Measurements from ENCODE around the gene HOTAIR.
A peak's percentile ranks its signal among the peaks of the same experiment; 100 is the strongest.

HOTAIR gene

DNA sequence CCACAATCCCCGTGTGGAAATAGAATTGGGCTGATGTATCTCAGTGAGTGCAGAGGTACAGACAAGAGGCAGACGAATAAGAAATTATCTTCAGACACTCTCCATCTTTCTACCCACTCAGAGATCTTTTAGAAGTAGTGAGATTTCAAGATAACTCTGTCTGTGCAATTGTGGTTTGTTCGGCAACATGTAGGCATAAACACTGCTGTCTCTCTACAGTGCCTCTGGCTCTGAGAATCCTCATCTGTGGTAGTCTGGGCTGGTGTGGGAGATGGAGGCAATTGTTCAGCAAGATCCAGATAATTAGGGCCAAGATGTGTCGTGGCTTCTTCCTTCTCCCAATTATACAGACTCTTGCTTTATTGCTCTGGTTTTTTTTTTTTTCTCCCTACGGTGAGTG, 33.0 kb downstream of the HOTAIR start:
- DNase-seq (ENCODE audit: low read depth), result no peak
- TF ChIP-seq, protein P1, sequence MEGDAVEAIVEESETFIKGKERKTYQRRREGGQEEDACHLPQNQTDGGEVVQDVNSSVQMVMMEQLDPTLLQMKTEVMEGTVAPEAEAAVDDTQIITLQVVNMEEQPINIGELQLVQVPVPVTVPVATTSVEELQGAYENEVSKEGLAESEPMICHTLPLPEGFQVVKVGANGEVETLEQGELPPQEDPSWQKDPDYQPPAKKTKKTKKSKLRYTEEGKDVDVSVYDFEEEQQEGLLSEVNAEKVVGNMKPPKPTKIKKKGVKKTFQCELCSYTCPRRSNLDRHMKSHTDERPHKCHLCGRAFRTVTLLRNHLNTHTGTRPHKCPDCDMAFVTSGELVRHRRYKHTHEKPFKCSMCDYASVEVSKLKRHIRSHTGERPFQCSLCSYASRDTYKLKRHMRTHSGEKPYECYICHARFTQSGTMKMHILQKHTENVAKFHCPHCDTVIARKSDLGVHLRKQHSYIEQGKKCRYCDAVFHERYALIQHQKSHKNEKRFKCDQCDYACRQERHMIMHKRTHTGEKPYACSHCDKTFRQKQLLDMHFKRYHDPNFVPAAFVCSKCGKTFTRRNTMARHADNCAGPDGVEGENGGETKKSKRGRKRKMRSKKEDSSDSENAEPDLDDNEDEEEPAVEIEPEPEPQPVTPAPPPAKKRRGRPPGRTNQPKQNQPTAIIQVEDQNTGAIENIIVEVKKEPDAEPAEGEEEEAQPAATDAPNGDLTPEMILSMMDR (conservative IDR thresholded peaks at IDR 0.05; ENCODE audit: low read depth, low read length), result no peak
- no peak overlapping the region for H3K4me3 ChIP-seq (ENCODE audit: low read depth, low read length)

DNA sequence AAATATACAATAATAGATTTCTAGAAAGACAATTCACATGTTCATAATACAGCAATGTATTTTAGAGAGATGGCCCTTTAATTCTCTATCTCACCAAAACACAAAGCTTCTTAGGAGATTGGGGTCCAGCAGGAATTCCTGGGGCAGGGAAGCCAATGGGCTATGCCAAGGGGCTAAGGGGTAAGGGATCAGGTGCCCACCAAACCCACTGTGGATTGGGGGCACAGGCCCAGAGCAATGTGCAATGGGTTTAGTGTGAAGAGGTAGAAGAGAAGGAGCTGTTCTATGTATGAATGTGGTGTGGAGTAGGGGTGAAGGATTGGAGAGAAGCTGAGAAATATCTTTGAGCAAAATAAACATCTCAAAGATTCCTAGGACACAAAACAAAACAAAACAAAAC, 33.6 kb downstream of the HOTAIR start:
- no peak for DNase-seq (ENCODE audit: low read depth)
- TF ChIP-seq, protein P1 (conservative IDR thresholded peaks at IDR 0.05; ENCODE audit: low read depth, low read length), result no peak
- no peak overlapping the region for H3K4me3 ChIP-seq (ENCODE audit: low read depth, low read length)

DNA sequence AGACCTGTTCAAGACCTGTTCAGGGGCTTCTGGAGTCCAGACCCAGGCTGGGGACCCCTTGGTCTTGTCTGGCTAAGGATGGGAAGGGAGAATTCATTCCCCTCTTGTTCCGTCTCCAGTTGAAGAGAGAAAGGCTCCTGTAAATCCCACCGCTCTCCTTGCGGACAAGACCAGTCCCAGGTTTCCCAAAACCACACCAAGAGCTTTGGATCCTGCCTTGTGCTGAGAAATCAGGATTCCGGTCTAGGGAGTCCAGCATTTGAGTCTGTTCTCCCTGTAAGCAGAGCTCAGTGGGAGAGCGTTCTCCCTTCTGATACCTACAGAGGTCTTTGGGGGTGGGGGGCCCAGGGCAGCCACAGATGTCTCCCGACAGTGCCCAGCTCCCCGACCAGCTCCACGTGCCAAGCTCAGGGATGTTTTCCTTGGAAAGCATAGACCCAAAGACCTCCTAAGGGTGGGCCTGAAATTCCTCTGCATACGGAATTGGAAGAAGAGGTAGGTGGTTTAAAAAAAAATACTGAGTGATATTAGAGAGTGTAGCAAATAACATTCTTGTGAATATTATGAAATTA, 34.2 kb downstream of the HOTAIR start:
- no peak overlapping the region for H3K4me3 ChIP-seq (ENCODE audit: low read depth, low read length)
- TF ChIP-seq, protein P1 (conservative IDR thresholded peaks at IDR 0.05; ENCODE audit: low read depth, low read length), result no peak
- DNase-seq (ENCODE audit: low read depth), result no peak

DNA sequence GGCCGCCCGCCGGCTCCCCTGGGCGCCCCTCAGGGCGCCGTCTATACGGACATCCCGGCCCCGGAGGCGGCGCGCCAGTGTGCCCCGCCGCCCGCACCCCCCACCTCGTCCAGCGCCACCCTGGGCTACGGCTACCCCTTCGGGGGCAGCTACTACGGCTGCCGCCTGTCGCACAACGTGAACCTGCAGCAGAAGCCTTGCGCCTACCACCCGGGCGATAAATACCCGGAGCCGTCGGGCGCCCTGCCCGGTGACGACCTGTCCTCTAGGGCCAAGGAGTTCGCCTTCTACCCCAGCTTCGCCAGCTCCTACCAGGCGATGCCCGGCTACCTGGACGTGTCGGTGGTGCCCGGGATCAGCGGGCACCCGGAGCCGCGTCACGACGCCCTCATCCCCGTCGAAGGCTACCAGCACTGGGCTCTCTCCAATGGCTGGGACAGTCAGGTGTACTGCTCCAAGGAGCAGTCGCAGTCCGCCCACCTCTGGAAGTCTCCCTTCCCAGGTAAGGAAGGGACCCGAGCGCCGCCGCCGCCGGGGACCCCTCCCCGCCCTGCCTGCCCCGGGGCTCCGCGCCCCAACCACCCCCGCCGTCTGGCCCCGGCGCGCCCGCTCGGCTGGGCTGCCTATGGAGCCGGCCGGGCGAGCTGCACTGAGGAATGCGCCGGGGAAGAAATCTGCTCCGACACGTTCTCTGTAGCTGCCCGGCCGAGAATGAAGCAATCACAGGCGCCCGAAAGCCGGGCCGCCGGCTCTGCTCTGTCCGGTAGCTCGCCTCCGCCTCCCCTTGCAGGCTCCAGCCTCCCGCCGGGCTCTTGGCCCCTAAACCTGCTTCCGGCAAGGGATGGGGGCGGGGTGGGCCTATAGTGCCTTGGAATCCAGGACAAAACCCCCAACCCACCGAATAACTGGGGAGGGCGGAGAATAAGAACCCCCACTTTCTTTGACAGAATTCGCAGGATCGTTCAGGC, 35.3 kb downstream of the HOTAIR start:
- peak; percentile 17 for DNase-seq (ENCODE audit: low read depth)
- TF ChIP-seq, protein P1 (conservative IDR thresholded peaks at IDR 0.05; ENCODE audit: low read depth, low read length), result no peak

DNA sequence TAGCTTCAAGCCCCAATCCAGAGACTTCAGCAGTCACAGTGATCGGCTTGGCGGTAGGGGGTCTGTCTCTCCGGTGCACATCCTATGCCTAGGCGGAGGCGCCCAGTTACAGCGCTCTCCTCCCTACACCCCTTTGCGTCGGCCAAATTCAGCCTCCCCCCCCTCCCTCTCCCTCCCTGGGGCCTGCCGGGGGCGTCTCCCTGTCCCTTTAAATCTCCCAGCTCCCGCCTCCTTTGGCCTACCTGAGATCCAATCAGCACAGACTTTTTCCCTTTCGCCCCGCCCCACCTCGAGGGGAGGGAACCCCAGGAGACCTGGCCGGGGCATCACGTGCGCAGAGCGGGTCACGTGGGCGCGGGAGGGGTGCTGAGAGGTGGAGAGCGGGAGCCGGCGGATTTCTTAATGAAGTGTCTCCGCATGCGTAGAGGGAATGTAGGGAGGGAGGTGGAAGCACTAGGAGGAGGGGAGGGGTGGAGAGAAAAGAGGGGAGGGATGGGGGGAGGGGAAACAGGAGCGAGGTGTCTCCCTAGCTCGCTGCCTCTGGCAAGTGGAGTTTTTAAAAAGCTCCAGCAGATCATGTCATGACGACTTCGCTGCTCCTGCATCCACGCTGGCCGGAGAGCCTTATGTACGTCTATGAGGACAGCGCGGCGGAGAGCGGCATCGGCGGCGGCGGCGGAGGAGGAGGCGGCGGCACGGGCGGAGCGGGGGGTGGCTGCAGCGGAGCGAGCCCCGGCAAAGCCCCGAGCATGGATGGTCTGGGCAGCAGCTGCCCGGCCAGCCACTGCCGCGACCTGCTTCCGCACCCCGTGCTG, 36.2 kb downstream of the HOTAIR start, which contains the start of gene HOXC13:
Gene HOXC13 (plus strand): TSS at position 506 of the 815 bp plus-strand sequence. CDS start 76 bp downstream, at position 582.
- DNase-seq (ENCODE audit: low read depth), result no peak
- TF ChIP-seq, protein P1 (conservative IDR thresholded peaks at IDR 0.05; ENCODE audit: low read depth, low read length), result no peak
- H3K4me3 ChIP-seq (ENCODE audit: low read depth, low read length), result no peak within 1 kb of the TSS

More for the DNA sequence above, 35.3 kb downstream of the HOTAIR start:
- H3K4me3 ChIP-seq (ENCODE audit: low read depth, low read length), result no peak overlapping the region

DNA sequence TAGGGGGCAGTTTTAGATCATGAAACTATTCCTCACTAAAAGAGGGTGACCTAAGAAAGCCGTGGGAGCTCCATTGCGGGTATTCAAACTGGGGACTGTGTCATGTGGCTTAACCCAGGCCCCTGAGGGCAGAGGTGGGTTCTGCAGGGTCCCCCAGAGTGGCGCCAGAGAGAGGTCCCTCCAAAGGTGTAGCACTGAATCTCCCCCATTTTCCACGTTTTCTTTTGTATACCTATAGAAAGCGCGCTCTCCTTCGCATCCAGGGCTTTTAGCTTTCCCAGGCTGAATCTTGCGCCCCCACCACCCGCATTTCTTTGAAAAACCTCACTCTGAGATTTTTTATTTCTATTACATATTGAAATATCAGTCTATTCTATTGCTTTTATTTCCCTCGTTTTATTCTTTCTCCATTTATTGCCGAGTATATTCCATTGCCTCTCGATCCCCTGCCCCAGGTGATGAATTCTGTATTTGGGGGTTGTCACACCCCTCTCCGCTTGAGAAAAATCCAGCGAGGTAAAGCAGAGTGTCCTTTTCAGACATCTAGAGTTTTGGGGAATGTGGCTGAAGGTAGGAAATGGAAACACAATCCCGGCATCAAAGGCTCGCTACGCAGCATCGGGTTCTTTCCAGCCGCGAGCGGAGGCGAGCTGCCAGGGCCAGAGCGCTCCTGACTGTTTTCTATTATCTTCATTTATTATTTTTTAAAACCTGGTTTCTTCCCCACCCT, 37.0 kb downstream of the HOTAIR start:
- TF ChIP-seq, protein P1 (conservative IDR thresholded peaks at IDR 0.05; ENCODE audit: low read depth, low read length), result no peak
- no peak overlapping the region for H3K4me3 ChIP-seq (ENCODE audit: low read depth, low read length)
- no peak for DNase-seq (ENCODE audit: low read depth)

Data from choroid plexus epithelial cell (primary cell).